ENCODE measurements around the gene SDHB.

- no peak for TF ChIP-seq ZNF138 (CRISPR knock-in tag; IDR thresholded peaks at IDR 0.05; ENCODE audit: low read depth)
- TF ChIP-seq CREM (IDR thresholded peaks at IDR 0.05): no peak
- TF ChIP-seq CREM (CRISPR knock-in tag; IDR thresholded peaks at IDR 0.05): no peak
- no peak for TF ChIP-seq CEBPB (IDR thresholded peaks at IDR 0.05; ENCODE audit: borderline replicate concordance, low read depth, low read length)
- no peak for TF ChIP-seq NR2C2 (CRISPR knock-in tag; IDR thresholded peaks at IDR 0.05; ENCODE audit: borderline replicate concordance)
- TF ChIP-seq SIN3A (IDR thresholded peaks at IDR 0.05; ENCODE audit: borderline replicate concordance, low read depth, low read length): no peak
- no peak for TF ChIP-seq NR2F2 (IDR thresholded peaks at IDR 0.05; ENCODE audit: borderline replicate concordance, low read depth)
- no peak for TF ChIP-seq CTCF (CRISPR knock-in tag; IDR thresholded peaks at IDR 0.05)
- TF ChIP-seq ZFP62 (CRISPR knock-in tag; IDR thresholded peaks at IDR 0.05): no peak
These were observed 7.5 kb downstream of the SDHB start for GRCh38 chr1:17046334-17046657.

Measured in HepG2 (cell line).